Lower leg skin (tissue), 4 donors: ENCODE results near the gene TRAPPC4. TPM values are rescaled to one million over a fixed set of nuclear protein-coding genes. Genes with fewer than 3 reads are reported as not detected.
"Not testable (repeated sequence)": the region's sequence is repeated elsewhere in the genome, so short reads cannot be mapped to it uniquely, and the experiment has no call there.

ENCODE experiments used
- DNase-seq, 2 donors: peaks; one replicate each; pipeline ENCODE4 v3.0.0-alpha.2; 2019; ENCODE audit warnings: low spot score in 2 of 2
- H3K4me3 ChIP-seq: fragments of 200-600 bp; sonication (generic); 2 replicates; pipeline ENCODE4 v1.5.1; 2017; ENCODE audit warnings: mild to moderate bottlenecking, low read depth; ENCODE audit not compliant: poor library complexity, severe bottlenecking
- POLR2A ChIP-seq, 2 donors: fragments of 450-650 bp; IDR thresholded peaks; one replicate each; pipeline ENCODE4 v1.6.1; 2016 to 2017; ENCODE audit warnings: antibody characterized with exemption in 2 of 2, mild to moderate bottlenecking in 1 of 2, moderate library complexity in 1 of 2
- WGBS, 2 donors: methylation state at CpG; one replicate each; pipeline ENCODE4 v1.1.5; 2018; 5-methylcytosine and 5-hydroxymethylcytosine counted together
- intact Hi-C: fragments of 100-400 bp; cut with DNase I; formaldehyde crosslinking; loops from one replicate; pipeline ENCODE4 v1.15.0; 2023; ENCODE audit warnings: low total_unique reads
- total RNA-seq, 4 donors: library from RNA; depleted of rRNA; stranded (reverse); fragments of >200 nt; gene quantifications; one replicate each; pipeline ENCODE4 v1.1.0, GENCODE V29; 2016
- TF ChIP-seq, protein P1 (sequence below), 3 donors: fragments of 450-650 bp; IDR thresholded peaks; one replicate each; pipeline ENCODE4 v1.5.1; 2016; ENCODE audit warnings: antibody characterized with exemption in 3 of 3, mild to moderate bottlenecking in 3 of 3, moderate library complexity in 2 of 3

The TRAPPC4 gene
- total RNA-seq, 4 donors from 2014 or later, result 40.3 to 53.4 (median 52.2) TPM

DNA sequence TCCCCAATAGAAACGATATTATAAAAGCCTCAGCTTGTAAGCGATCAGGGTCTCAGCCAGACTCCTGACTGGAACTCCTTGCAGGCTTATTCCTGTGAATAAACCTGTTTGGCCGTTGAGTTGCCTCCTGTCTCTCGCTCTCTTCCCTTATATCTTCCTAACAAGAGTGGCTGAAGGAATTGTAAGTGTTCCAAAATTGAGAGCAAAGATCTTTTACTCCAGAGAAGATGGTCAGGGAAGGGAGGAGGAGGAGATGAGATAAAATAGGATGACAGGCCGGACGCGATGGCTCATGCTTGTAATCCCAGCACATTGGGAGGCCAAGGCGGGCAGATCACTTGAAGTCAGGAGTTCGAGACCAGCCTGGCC, 13.3 kb downstream of the TRAPPC4 start:
- no peak for TF ChIP-seq POLR2A (IDR thresholded peaks at IDR 0.05)
- TF ChIP-seq, protein P1, sequence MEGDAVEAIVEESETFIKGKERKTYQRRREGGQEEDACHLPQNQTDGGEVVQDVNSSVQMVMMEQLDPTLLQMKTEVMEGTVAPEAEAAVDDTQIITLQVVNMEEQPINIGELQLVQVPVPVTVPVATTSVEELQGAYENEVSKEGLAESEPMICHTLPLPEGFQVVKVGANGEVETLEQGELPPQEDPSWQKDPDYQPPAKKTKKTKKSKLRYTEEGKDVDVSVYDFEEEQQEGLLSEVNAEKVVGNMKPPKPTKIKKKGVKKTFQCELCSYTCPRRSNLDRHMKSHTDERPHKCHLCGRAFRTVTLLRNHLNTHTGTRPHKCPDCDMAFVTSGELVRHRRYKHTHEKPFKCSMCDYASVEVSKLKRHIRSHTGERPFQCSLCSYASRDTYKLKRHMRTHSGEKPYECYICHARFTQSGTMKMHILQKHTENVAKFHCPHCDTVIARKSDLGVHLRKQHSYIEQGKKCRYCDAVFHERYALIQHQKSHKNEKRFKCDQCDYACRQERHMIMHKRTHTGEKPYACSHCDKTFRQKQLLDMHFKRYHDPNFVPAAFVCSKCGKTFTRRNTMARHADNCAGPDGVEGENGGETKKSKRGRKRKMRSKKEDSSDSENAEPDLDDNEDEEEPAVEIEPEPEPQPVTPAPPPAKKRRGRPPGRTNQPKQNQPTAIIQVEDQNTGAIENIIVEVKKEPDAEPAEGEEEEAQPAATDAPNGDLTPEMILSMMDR (IDR thresholded peaks at IDR 0.05), result no peak
- no peak for DNase-seq
- H3K4me3 ChIP-seq, result no peak overlapping the region
- intact Hi-C loops, result no loop called here
- WGBS, 2 donors, result 75 to 82% methylated on average over 9 of the region's 9 CpGs

DNA sequence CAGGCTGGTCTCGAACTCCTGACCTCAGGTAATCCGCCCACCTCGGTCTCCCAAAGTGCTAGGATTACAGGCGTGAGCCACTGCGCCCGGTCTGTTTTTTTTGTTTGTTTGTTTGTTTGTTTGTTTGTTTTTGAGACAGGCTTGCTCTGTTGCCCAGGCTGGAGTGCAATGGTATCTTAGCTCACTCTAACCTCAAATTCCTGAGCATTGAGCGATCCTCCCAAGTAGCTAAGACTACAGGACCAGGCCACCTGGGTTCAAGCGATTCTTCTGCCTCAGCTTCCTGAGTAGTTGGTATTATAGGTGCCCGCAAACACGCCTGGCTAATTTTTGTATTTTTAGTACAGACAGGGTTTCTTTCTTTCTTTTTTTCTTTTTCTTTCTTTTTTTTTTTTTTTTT, 14.9 kb downstream of the TRAPPC4 start:
- DNase-seq, intact Hi-C loops, H3K4me3 ChIP-seq: not testable (repeated sequence)
- 76 to 89% methylated on average over 10 of the region's 10 CpGs for WGBS, 2 donors

DNA sequence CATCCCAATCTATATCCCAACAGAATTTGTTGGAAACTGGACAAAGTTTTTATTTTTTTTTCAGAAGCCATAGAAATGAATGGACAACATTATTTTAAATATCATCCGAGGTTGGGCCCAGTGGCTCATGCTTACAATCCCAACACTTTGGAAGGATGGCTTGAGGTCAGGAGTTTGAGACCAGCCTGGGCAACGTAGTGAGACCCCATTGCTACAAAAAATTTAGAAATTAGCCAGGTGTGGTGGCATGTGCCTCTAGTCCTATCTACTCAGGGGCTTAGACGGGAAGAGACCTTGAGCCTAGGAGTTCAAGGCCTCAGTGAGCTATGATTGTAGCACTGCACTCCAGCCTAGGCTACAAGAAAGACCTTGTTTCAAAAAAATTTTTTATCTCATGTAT, 16.2 kb downstream of the TRAPPC4 start:
- no peak for DNase-seq
- no peak overlapping the region for H3K4me3 ChIP-seq
- 89 to 95% methylated on average over 3 of the region's 3 CpGs for WGBS, 2 donors
- intact Hi-C loops, result no loop called here
- TF ChIP-seq, protein P1 (IDR thresholded peaks at IDR 0.05), result no peak
- no peak for TF ChIP-seq POLR2A (IDR thresholded peaks at IDR 0.05)

DNA sequence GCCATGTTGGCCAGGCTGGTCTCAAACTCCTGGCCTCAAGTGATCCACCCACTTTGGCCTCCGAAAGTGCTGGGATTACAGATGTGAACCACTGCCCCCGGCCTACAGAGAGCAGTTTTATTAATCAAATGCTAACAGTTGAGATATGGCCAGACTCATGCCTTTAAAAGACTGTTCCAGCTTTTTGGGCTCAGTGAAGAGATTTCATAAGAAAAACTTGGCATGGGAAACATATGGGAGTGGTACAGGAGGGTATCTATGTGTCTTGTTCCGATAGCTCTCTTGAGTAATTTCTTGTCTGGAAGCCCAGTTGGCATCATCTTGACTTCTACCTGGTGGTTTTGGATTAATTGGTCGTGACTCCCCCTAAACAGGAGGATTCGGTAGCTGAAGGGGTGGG, 20.3 kb downstream of the TRAPPC4 start:
- intact Hi-C loops, result no loop called here
- DNase-seq, result no peak
- TF ChIP-seq, protein P1 (IDR thresholded peaks at IDR 0.05), result no peak
- no peak for TF ChIP-seq POLR2A (IDR thresholded peaks at IDR 0.05)
- WGBS, 2 donors, result 73 to 77% methylated on average over 5 of the region's 5 CpGs
- H3K4me3 ChIP-seq, result no peak overlapping the region

DNA sequence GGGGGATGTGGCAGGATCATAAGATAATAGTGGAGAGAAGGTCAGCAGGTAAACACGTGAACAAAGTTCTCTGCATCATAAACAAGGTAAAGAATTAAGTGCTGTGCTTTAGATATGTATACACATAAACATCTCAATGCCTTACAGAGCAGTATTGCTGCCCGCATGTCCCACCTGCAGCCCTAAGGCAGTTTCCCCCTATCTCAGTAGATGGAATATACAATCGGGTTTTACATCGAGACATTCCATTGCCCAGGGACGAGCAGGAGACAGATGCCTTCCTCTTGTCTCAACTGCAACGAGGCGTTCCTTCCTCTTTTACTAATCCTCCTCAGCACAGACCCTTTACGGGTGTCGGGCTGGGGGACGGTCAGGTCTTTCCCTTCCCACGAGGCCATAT, 20.9 kb downstream of the TRAPPC4 start:
- intact Hi-C loops, DNase-seq, H3K4me3 ChIP-seq: not testable (repeated sequence)
- WGBS, 2 donors, result 44% methylated on average over 11 of the region's 11 CpGs

DNA sequence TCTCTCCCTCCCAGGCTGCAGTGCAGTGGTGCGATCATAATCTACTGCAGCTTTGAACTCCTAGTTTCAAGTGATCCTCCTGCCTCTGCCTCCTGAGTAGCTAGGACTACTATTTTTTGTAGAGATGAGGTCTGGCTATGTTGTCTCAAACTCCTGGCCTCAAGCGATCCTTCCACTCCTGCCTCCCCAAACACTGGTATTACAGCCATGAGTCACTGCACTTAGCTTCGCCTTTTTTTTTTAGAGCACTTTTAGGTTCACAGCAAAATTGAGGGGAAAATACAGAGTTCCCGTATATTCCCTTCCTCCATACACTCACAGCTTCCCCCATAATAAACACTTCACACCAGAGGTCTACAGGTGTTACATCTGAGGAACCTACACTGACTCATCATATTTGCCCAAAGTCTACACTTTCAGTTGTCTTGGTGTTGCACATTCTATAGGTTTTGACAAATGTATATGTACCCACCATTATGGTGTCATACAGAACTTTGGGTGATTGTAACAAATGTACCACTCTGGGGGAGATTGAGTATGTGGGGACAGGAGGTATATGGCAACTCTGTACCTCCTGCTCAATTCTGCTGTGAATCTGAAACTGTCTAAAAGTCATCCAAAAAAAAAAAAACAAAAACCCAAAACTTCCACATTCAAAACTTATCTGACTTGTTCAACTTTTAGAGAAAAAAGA, 23.4 kb downstream of the TRAPPC4 start:
- no peak overlapping the region for H3K4me3 ChIP-seq
- WGBS, 2 donors, result 83 to 95% methylated on average over 4 of the region's 4 CpGs
- no peak for DNase-seq
- intact Hi-C loops, result loop anchor here (10.0 kb wide), 1 partner anchor 153 kb away; no protein-coding TSS in a partner anchor
- TF ChIP-seq, protein P1 (IDR thresholded peaks at IDR 0.05), result no peak
- no peak for TF ChIP-seq POLR2A (IDR thresholded peaks at IDR 0.05)

DNA sequence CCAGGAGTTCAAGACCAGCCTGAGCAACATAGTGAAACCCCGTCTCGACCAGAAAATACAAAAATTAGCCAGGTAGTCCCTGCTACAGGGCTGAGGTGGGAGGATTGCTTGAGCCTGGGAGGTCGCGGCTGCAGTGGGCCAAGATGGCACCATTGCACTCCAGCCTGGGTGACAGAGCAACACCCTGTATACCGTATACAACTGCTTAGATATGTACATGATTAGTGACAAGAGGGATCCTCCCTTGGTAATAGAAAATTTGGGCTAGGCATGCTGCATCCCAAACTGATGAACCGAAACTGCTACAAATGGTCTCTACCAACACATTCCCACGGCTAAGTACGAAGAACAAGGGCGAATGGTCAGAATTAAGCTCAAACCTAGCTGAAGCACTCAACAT, 24.4 kb downstream of the TRAPPC4 start:
- WGBS, 2 donors, result 92% methylated on average over 9 of the region's 9 CpGs
- intact Hi-C loops, result loop anchor here (10.0 kb wide), 1 partner anchor 152 kb away; no protein-coding TSS in a partner anchor
- DNase-seq, result no peak
- TF ChIP-seq POLR2A (IDR thresholded peaks at IDR 0.05), result no peak
- TF ChIP-seq, protein P1 (IDR thresholded peaks at IDR 0.05), result no peak
- no peak overlapping the region for H3K4me3 ChIP-seq
